Activated effector memory CD4-positive, alpha-beta T cell treated with anti-CD3 and anti-CD28 coated beads, Interleukin-2, amount 50 U/mL, for 16 hours (primary cell): ENCODE results near the gene OLIG1.

ENCODE experiments used
- DNase-seq: peaks from one replicate; pipeline ENCODE4 v3.0.0-alpha.2; 2020

OLIG1 gene, protein sequence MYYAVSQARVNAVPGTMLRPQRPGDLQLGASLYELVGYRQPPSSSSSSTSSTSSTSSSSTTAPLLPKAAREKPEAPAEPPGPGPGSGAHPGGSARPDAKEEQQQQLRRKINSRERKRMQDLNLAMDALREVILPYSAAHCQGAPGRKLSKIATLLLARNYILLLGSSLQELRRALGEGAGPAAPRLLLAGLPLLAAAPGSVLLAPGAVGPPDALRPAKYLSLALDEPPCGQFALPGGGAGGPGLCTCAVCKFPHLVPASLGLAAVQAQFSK

GRCh38 chr21:33069994-33070743, at the start of gene OLIG1:
Gene OLIG1, plus strand, starts transcription at chr21:33070141. Its CDS starts 106 bp downstream, at chr21:33070247.
- DNase-seq, result peak; percentile 74

DNA sequence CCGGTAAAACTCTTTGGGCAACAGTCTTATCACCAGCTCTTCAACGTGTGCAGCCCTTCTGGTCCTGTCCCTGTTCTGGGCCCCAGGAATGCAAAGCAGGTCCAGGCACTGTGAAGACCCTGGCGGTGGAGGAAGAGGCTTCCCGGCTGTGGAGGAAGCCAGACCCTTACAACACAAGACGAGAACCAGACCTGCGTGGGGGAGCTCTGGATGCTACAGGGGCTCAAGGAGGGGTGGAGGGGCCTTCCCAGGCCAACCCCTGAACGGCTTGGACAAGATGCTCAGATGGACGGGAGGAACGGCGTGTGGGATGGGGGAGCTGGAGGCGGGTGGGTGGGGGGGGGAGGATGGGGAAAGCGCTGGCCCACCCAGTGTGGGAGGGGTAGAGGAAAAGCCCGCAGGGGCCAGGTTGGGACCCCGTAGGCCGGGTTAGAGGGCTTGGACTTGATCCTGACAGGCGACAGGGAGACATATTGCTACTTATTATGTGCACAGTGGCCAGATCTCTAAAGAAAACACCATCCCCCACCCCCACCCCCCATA, 49.3 kb upstream of the OLIG1 start:
- no peak for DNase-seq

DNA sequence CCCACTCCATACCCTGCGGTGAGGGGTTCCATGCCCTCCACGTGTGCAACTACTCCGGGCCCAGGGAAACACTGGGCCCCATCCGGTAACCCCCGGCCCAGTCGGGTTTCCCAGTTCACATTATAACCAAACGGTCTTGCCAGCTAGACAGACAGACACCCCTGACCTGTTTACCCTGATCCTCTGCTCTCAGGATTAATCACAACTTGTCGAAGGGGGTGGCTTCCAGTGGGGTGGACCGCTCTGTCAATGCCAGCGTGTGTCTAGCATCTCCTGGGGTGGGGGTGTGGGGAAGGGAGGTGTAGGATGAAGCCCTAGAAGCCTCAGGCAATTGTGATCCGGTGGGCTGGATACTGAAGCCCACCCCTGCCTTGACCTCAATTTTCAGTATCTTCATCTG, 48.8 kb upstream of the OLIG1 start:
- DNase-seq, result no peak

- no peak for DNase-seq
These were observed 48.3 kb upstream of the OLIG1 start for GRCh38 chr21:33021667-33022066.

GRCh38 chr21:33022489-33022827, 47.5 kb upstream of the OLIG1 start:
- DNase-seq, result no peak

GRCh38 chr21:33022828-33023573, 46.9 kb upstream of the OLIG1 start:
- DNase-seq, result no peak

GRCh38 chr21:33023574-33024200, 46.3 kb upstream of the OLIG1 start:
- no peak for DNase-seq

DNA sequence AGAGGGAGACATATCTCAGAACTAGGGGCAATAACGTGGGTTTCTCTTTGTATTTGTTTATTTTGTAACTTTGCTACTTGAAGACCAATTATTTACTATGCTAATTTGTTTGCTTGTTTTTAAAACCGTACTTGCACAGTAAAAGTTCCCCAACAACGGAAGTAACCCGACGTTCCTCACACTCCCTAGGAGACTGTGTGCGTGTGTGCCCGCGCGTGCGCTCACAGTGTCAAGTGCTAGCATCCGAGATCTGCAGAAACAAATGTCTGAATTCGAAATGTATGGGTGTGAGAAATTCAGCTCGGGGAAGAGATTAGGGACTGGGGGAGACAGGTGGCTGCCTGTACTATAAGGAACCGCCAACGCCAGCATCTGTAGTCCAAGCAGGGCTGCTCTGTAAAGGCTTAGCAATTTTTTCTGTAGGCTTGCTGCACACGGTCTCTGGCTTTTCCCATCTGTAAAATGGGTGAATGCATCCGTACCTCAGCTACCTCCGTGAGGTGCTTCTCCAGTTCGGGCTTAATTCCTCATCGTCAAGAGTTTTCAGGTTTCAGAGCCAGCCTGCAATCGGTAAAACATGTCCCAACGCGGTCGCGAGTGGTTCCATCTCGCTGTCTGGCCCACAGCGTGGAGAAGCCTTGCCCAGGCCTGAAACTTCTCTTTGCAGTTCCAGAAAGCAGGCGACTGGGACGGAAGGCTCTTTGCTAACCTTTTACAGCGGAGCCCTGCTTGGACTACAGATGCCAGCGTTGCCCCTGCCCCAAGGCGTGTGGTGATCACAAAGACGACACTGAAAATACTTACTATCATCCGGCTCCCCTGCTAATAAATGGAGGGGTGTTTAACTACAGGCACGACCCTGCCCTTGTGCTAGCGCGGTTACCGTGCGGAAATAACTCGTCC, 45.5 kb upstream of the OLIG1 start:
- DNase-seq, result no peak

DNA sequence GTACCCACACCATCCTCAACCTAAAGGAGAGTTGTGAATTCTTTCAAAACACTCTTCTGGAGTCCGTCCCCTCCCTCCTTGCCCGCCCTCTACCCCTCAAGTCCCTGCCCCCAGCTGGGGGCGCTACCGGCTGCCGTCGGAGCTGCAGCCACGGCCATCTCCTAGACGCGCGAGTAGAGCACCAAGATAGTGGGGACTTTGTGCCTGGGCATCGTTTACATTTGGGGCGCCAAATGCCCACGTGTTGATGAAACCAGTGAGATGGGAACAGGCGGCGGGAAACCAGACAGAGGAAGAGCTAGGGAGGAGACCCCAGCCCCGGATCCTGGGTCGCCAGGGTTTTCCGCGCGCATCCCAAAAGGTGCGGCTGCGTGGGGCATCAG, 44.8 kb upstream of the OLIG1 start:
- no peak for DNase-seq

DNA sequence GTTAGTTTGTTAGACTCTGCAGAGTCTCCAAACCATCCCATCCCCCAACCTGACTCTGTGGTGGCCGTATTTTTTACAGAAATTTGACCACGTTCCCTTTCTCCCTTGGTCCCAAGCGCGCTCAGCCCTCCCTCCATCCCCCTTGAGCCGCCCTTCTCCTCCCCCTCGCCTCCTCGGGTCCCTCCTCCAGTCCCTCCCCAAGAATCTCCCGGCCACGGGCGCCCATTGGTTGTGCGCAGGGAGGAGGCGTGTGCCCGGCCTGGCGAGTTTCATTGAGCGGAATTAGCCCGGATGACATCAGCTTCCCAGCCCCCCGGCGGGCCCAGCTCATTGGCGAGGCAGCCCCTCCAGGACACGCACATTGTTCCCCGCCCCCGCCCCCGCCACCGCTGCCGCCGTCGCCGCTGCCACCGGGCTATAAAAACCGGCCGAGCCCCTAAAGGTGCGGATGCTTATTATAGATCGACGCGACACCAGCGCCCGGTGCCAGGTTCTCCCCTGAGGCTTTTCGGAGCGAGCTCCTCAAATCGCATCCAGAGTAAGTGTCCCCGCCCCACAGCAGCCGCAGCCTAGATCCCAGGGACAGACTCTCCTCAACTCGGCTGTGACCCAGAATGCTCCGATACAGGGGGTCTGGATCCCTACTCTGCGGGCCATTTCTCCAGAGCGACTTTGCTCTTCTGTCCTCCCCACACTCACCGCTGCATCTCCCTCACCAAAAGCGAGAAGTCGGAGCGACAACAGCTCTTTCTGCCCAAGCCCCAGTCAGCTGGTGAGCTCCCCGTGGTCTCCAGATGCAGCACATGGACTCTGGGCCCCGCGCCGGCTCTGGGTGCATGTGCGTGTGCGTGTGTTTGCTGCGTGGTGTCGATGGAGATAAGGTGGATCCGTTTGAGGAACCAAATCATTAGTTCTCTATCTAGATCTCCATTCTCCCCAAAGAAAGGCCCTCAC, 44.2 kb upstream of the OLIG1 start, which contains the start of gene OLIG2:
OLIG2 (plus strand) TSS at position 447 of the 954 bp plus-strand sequence. CDS start 928 bp downstream, outside the sequence.
- DNase-seq, result no peak

- DNase-seq, result no peak
These were observed 43.5 kb upstream of the OLIG1 start for GRCh38 chr21:33026443-33026858.

GRCh38 chr21:33026878-33027400, 43.0 kb upstream of the OLIG1 start:
- no peak for DNase-seq

- DNase-seq, result no peak
These were observed 42.3 kb upstream of the OLIG1 start for GRCh38 chr21:33027401-33028286.

GRCh38 chr21:33028287-33028670, 41.7 kb upstream of the OLIG1 start:
- DNase-seq, result no peak

GRCh38 chr21:33028773-33029384, 41.1 kb upstream of the OLIG1 start:
- peak; percentile 74 for DNase-seq

GRCh38 chr21:33029385-33029921, 40.5 kb upstream of the OLIG1 start:
- DNase-seq, result no peak

GRCh38 chr21:33029975-33030461, 39.9 kb upstream of the OLIG1 start:
- no peak for DNase-seq

DNA sequence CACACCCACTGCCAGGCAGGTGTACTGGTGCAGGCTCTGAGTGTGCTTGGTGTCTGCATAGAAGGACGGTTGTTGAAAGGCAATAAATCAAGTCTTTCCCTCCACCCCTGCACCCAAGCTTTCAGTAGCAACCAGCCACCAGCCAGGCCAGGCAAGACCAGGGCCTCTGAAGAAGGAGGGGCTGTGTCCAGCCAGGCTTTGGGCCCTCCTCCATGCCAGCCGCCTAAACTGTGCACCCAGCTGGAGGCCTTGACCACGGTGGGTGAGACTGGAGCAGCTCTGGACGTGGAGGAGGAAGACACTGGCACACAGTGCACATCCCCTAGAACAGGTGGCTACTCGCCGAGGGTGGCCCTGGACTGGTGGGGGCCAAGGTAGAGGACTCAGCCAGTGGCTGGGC, 39.3 kb upstream of the OLIG1 start:
- no peak for DNase-seq
